Activated naive CD4-positive, alpha-beta T cell treated with anti-CD3 and anti-CD28 coated beads, Interleukin-2, amount 50 U/mL, for 72 hours (primary cell): ENCODE data around the gene LRRC9. TPM values are rescaled to one million over a fixed set of nuclear protein-coding genes. Genes with fewer than 3 reads are reported as not detected.
A peak's percentile ranks its signal among the peaks of the same experiment; 100 is the strongest.

Experiments
- ATAC-seq, 2 donors: fragments of 150-1000 bp; cut with Tn5 transposase; 2 replicates each; pipeline ENCODE4 v1.10.0; 2021; ENCODE audit warnings: mild to moderate bottlenecking in 2 of 2, moderate library complexity in 2 of 2
- DNase-seq, 2 donors: peaks; one replicate each; pipeline ENCODE4 v3.0.0; 2021 to 2022; ENCODE audit warnings: low spot score in 2 of 2
- H3K27ac Mint-ChIP-seq, 2 donors: one replicate each; pipeline ENCODE4 v1.8.0; 2022; ENCODE audit warnings: mild to moderate bottlenecking in 2 of 2, mixed read lengths in 2 of 2
- H3K36me3 Mint-ChIP-seq, 2 donors: one replicate each; pipeline ENCODE4 v1.8.0; 2022; ENCODE audit warnings: mixed read lengths in 2 of 2
- H3K9me3 Mint-ChIP-seq, 2 donors: one replicate each; pipeline ENCODE4 v1.8.0; 2022; ENCODE audit warnings: mixed read lengths in 2 of 2
- total RNA-seq, 2 donors: library from RNA; stranded (reverse); gene quantifications; one replicate each; pipeline ENCODE4 v1.2.3, GENCODE V29; 2022

Gene LRRC9
- total RNA-seq: under 1 TPM in 1 of 2 donors, not detected in 1; 0.05 TPM

- Mint-ChIP-seq H3K36me3 (peaks cover 0 to 19% of the 10 kb centered on the region in 2 donors), H3K27ac (peak within 1 kb of the TSS in 1 of 2 donors; percentile 46), H3K9me3 (peaks cover 0 to 6% of the 10 kb centered on the region in 2 donors)
- ATAC-seq: peak in 1 of 2 donors; percentile 34
- peak in 1 of 2 donors; percentile 7 for DNase-seq
These were observed at the start of gene LRRC9 for GRCh38 chr14:59919570-59920377. TSS of gene LRRC9 (plus strand) at chr14:59920144.

- peaks cover 0 to 4% of the 10 kb centered on the region in 2 donors for H3K9me3 Mint-ChIP-seq
- ATAC-seq (peak in 1 of 2 donors; percentile 82), DNase-seq (peak in 1 of 2 donors; percentile 24)
- peak within 1 kb of the TSS; percentile 56 to 74 for H3K27ac Mint-ChIP-seq
- peaks cover 4 to 5% of the 10 kb centered on the region in 2 donors for H3K36me3 Mint-ChIP-seq
These were observed 49.4 kb upstream of the LRRC9 start, which contains the start of gene RTN1 for GRCh38 chr14:59870277-59871165. TSS of gene RTN1 (minus strand) at chr14:59870776. CDS start at chr14:59870630, 146 bp downstream.

- ATAC-seq (peak in 1 of 2 donors; percentile 13), DNase-seq (no peak)
- peaks cover 4 to 5% of the 10 kb centered on the region in 2 donors for H3K36me3 Mint-ChIP-seq
- H3K9me3 Mint-ChIP-seq: peaks cover 0 to 4% of the 10 kb centered on the region in 2 donors
- peak overlapping the region in 1 of 2 donors; percentile 56 for H3K27ac Mint-ChIP-seq
These were observed 48.8 kb upstream of the LRRC9 start for GRCh38 chr14:59871166-59871495.

- ATAC-seq (no peak), DNase-seq (no peak)
- no peak overlapping the region for H3K27ac Mint-ChIP-seq
- peaks cover 0 to 21% of the 10 kb centered on the region in 2 donors for H3K36me3 Mint-ChIP-seq
- peaks cover 11 to 13% of the 10 kb centered on the region in 2 donors for H3K9me3 Mint-ChIP-seq
These were observed 37.0 kb upstream of the LRRC9 start for GRCh38 chr14:59882957-59883356.

- Mint-ChIP-seq H3K9me3 (no peaks in the 10 kb centered on the region), H3K36me3 (no peaks in the 10 kb centered on the region), H3K27ac (no peak overlapping the region)
- ATAC-seq (no peak), DNase-seq (no peak)
These were observed 29.3 kb upstream of the LRRC9 start for GRCh38 chr14:59890676-59891075.

- H3K27ac Mint-ChIP-seq: no peak overlapping the region
- H3K36me3 Mint-ChIP-seq: no peaks in the 10 kb centered on the region
- ATAC-seq (no peak), DNase-seq (no peak)
- H3K9me3 Mint-ChIP-seq: no peaks in the 10 kb centered on the region
These were observed 24.2 kb upstream of the LRRC9 start for GRCh38 chr14:59895721-59896120.

- no peak overlapping the region for H3K27ac Mint-ChIP-seq
- no peaks in the 10 kb centered on the region for H3K9me3 Mint-ChIP-seq
- ATAC-seq (no peak), DNase-seq (peak in 1 of 2 donors; percentile 5)
- no peaks in the 10 kb centered on the region for H3K36me3 Mint-ChIP-seq
These were observed 22.1 kb upstream of the LRRC9 start for GRCh38 chr14:59897757-59898383.

GRCh38 chr14:59900556-59900955, 19.4 kb upstream of the LRRC9 start:
- ATAC-seq: no peak
- no peaks in the 10 kb centered on the region for H3K9me3 Mint-ChIP-seq
- no peak overlapping the region for H3K27ac Mint-ChIP-seq
- H3K36me3 Mint-ChIP-seq: no peaks in the 10 kb centered on the region
- no peak for DNase-seq

- Mint-ChIP-seq H3K27ac (no peak overlapping the region), H3K9me3 (no peaks in the 10 kb centered on the region), H3K36me3 (no peaks in the 10 kb centered on the region)
- DNase-seq (no peak), ATAC-seq (no peak)
These were observed 15.8 kb upstream of the LRRC9 start for GRCh38 chr14:59904184-59904583.

- Mint-ChIP-seq H3K27ac (no peak overlapping the region), H3K9me3 (no peaks in the 10 kb centered on the region), H3K36me3 (no peaks in the 10 kb centered on the region)
- ATAC-seq (no peak), DNase-seq (no peak)
These were observed 14.8 kb upstream of the LRRC9 start for GRCh38 chr14:59905188-59905587.

- Mint-ChIP-seq H3K27ac (no peak overlapping the region), H3K9me3 (no peaks in the 10 kb centered on the region), H3K36me3 (peaks cover 0 to 13% of the 10 kb centered on the region in 2 donors)
- ATAC-seq (no peak), DNase-seq (no peak)
These were observed 7.5 kb upstream of the LRRC9 start for GRCh38 chr14:59912443-59912842.

- H3K36me3 Mint-ChIP-seq: peaks cover 0 to 13% of the 10 kb centered on the region in 2 donors
- DNase-seq: no peak
These were observed 6.8 kb upstream of the LRRC9 start for GRCh38 chr14:59913187-59913586.

GRCh38 chr14:59918824-59919569, 947 bp upstream of the LRRC9 start:
- Mint-ChIP-seq H3K36me3 (peaks cover 0 to 19% of the 10 kb centered on the region in 2 donors), H3K9me3 (peaks cover 0 to 6% of the 10 kb centered on the region in 2 donors), H3K27ac (no peak overlapping the region)
- no peak for DNase-seq
- peak; percentile 55 to 65 for ATAC-seq

More at GRCh38 chr14:59913187-59913586, 6.8 kb upstream of the LRRC9 start:
- no peak for ATAC-seq
- H3K9me3 Mint-ChIP-seq: no peaks in the 10 kb centered on the region
- H3K27ac Mint-ChIP-seq: no peak overlapping the region

- Mint-ChIP-seq H3K9me3 (peaks cover 0 to 6% of the 10 kb centered on the region in 2 donors), H3K36me3 (peaks cover 0 to 18% of the 10 kb centered on the region in 2 donors), H3K27ac (no peak overlapping the region)
- no peak for DNase-seq
- no peak for ATAC-seq
These were observed 387 bp downstream of the LRRC9 start for GRCh38 chr14:59920378-59920683.

- ATAC-seq (peak in 1 of 2 donors; percentile 70), DNase-seq (peak in 1 of 2 donors; percentile 9)
- Mint-ChIP-seq H3K9me3 (peaks cover 0 to 9% of the 10 kb centered on the region in 2 donors), H3K36me3 (peaks cover 0 to 4% of the 10 kb centered on the region in 2 donors), H3K27ac (no peak overlapping the region)
These were observed 5.9 kb downstream of the LRRC9 start for GRCh38 chr14:59925797-59926196.

- peak in 1 of 2 donors; percentile 84 for ATAC-seq
- no peak for DNase-seq
- H3K36me3 Mint-ChIP-seq: no peaks in the 10 kb centered on the region
- H3K27ac Mint-ChIP-seq: peak overlapping the region in 1 of 2 donors; percentile 33
- peaks cover 0 to 3% of the 10 kb centered on the region in 2 donors for H3K9me3 Mint-ChIP-seq
These were observed 6.6 kb downstream of the LRRC9 start for GRCh38 chr14:59926534-59926933.
